ENCODE results near the gene KBTBD12. TPM values are rescaled to one million over a fixed set of nuclear protein-coding genes. Genes with fewer than 3 reads are reported as not detected.

The KBTBD12 gene
- total RNA-seq, 2 donors from 2014 or later: not detected

DNA sequence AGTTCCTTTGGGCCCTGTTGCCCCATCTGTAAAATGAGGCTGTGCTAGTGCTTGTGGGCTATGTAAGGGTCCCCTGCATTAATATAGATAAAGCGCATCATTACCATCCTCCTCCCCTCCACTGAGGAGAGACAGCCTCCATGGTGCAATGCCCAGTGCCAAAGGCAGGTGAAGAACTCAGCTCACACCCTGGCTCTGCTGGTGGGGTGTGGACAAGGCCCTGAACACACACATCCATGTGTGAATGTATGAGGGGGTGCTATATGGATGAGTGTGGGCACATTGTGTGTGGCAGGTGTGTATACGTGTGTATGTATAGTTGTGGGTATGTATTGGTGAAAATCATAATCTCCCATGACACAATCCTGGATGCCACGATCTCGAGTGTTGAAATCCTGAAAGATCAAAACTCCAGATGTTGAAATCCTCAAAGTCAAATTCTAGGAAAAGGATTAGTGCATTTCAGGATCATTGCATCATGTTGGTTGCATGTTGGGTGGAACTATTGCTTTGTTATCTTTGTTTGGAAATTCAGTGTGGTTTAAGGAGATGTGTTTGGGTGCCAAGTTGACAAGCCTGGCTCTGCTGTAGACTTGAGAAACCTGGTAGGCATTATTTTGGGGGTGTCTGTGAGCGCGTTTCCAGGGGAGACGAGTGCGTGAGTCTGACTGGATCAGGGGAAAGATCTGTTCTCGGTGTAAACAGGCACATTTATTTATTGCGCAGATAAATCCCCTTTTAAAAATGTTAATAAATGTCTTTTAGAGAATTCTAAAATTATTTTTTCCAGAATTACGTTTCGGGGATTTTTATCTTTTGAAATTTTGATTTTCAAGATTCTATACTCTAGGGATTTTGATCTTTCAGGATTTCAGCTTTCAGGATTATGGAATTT is 95.2 kb downstream of the KBTBD12 start:
- Mint-ChIP-seq H3K36me3 (no peaks in the 10 kb centered on the region), H3K27ac (no peak overlapping the region), H3K9me3 (no peaks in the 10 kb centered on the region)
- ATAC-seq (no peak), DNase-seq (ENCODE audit: low spot score in 2 of 2) (no peak)

DNA sequence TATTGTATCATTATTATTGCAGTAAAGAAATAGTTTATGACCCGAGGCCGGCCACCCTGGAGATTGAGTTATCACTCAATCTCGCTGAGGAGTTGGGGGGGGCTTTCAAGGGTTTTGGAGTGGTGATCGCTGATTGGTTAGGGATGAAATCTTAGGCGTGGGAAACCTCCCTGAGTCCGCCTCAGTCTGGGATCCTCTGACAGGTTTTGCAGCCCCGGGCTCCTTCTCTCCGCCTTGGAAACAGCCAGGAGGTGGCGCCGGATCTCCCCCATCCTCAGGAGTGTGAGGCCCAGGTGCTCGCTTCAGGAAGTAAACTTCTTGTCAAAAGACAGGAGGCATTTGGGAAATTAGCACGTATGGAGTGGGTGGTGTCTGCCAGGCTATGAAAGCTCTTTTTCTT is 96.1 kb downstream of the KBTBD12 start:
- no peak for DNase-seq (ENCODE audit: low spot score in 2 of 2)
- peak overlapping the region in 1 of 2 donors; percentile 11 for H3K27ac Mint-ChIP-seq
- H3K9me3 Mint-ChIP-seq: no peaks in the 10 kb centered on the region
- ATAC-seq: peak; percentile 34 to 47
- H3K36me3 Mint-ChIP-seq: no peaks in the 10 kb centered on the region

DNA sequence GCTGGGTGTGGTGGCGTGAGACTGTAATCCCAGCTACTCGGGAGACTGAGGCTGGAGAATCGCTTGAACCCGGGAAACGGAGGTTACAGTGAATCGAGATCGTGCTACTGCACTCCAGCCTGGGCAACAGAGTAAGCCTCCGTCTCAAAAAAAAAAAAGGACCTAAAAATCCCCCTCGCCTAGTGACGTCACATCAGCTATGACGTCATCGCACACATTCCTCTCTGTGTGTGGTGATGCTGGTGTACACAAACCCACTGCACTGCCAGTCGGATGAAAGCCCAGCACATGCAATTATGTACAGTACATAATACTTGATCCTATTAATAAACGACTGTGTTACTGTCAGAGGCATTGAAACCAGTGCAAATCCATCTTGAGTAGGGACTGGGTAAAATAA is 97.0 kb downstream of the KBTBD12 start:
- H3K9me3 Mint-ChIP-seq: no peaks in the 10 kb centered on the region
- no peaks in the 10 kb centered on the region for H3K36me3 Mint-ChIP-seq
- no peak overlapping the region for H3K27ac Mint-ChIP-seq
- ATAC-seq (no peak), DNase-seq (ENCODE audit: low spot score in 2 of 2) (no peak)

DNA sequence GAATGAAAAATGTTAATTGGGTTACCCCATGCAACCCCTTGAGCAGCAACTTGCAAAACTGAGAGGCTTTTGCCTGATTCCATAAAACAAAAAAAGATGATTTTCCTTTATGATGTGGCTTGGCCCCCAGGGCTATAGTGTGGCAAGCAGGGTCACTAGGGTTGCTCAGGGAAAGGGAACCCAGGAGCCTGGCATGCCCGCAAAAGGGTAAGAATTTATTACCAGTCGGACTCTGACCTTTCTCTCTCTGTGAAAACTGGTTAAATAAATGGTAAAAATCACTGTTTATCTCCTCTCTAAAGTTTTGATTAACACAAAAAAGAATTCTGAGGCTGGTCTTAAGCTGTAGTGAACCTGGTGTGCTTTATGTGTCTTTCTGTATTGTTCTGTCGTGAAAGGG is 99.5 kb downstream of the KBTBD12 start:
- Mint-ChIP-seq H3K9me3 (no peaks in the 10 kb centered on the region), H3K36me3 (no peaks in the 10 kb centered on the region), H3K27ac (no peak overlapping the region)
- DNase-seq (ENCODE audit: low spot score in 2 of 2) (no peak), ATAC-seq (no peak)

DNA sequence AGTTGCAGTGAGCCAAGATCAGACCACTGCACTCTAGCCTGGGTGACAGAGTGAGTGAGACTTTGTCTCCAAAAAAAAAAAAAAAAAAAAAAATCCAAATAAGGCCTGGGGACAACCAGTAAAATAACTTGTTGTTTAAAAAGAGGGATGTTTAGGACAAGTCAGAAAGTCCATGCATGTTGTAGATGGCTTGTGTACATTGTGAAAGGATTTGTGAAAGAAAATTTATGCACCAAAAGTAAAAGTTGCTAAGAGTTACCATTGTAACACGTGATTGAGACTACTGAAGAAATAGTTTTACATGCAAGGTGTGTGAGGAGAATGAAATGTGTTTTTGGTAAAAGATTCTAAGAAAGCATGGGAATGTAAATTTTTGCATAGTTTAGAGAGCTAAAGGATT is 101.5 kb downstream of the KBTBD12 start:
- DNase-seq (ENCODE audit: low spot score in 2 of 2) (no peak), ATAC-seq (no peak)
- Mint-ChIP-seq H3K9me3 (no peaks in the 10 kb centered on the region), H3K36me3 (no peaks in the 10 kb centered on the region), H3K27ac (no peak overlapping the region)

DNA sequence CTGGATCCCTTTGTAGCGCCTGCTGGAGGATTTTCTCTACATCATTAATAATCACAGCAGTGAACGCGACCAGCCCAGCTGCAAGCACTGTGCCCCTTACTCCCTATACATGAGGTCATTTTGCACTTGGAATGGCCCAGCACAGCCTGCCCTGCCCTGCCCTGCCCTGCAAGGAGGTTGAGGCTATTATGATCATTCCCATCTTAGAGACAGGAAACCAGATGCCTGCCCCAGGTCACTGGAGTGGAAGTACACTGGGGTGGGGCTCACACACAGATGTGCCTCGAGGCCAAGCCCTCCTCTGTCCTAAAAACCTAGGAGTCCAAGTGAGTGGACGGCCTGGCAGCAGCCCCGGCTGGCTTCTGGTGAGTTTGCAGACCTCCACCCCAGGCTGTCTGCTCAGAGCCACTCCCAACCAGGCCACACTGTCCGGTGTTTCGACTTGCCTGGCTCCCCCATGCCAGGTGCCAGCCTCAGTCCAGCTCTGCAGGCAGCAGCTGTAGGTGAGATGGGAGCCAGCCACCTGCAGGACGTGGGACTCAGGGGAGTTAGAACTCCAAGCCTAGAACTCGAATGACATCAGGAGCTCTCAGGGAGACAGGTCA is 106.8 kb downstream of the KBTBD12 start:
- DNase-seq (ENCODE audit: low spot score in 2 of 2) (no peak), ATAC-seq (no peak)
- no peak overlapping the region for H3K27ac Mint-ChIP-seq
- no peaks in the 10 kb centered on the region for H3K9me3 Mint-ChIP-seq
- no peaks in the 10 kb centered on the region for H3K36me3 Mint-ChIP-seq

DNA sequence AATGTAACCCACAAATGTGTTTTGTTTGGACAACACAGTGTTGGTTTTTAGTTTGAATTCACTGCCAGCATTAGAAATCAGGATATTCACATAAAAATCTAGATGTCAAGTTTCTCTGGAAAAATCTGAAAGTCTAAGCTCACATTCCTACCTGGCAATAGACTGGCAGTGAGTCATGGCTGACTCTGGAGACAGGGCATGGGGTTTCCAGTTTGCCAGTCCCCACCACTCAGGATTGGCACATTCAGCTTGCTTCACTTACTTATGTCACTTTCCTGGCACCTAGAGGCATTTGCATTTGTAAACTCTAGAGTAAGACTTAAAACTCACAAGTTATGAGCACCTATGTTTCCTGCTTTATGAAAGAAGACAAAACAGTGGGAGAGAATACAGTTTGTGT is 118.1 kb downstream of the KBTBD12 start:
- ATAC-seq (no peak), DNase-seq (ENCODE audit: low spot score in 2 of 2) (no peak)
- Mint-ChIP-seq H3K36me3 (no peaks in the 10 kb centered on the region), H3K27ac (no peak overlapping the region), H3K9me3 (no peaks in the 10 kb centered on the region)

DNA sequence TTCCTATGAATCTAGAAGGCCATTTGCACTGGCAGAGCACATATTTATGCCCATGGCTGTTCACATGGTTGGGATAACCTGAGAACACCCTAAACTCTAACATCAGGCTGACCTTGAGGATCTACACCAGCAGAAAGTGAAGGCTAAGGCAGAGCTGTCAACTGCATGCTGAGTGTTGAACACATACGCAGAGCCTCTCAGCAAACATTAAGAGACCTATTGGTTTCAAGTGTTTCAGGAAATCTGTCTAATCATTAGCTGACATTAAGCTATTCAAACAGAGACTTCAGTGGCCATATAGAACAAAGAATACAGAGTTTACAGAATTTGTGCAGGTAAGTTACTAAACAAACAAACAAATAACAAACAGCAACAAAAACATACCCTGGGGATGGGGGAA is 121.1 kb downstream of the KBTBD12 start:
- no peak for DNase-seq (ENCODE audit: low spot score in 2 of 2)
- no peaks in the 10 kb centered on the region for H3K9me3 Mint-ChIP-seq
- no peaks in the 10 kb centered on the region for H3K36me3 Mint-ChIP-seq
- H3K27ac Mint-ChIP-seq: no peak overlapping the region
- no peak for ATAC-seq

Other genes starting within 250 kb of the KBTBD12 start
- 10 to 100 TPM; 12.2 to 27.6 TPM for gene ABTB1, start 242.3 kb upstream of the KBTBD12 start, total RNA-seq
- under 1 TPM; 0.14 to 0.29 TPM for gene MGLL, start 92.7 kb upstream of the KBTBD12 start, total RNA-seq
- 100 to 1,000 TPM; 110 to 127 TPM for gene SEC61A1, start 137.2 kb downstream of the KBTBD12 start, total RNA-seq
- 10 to 100 TPM; 36.1 to 69.7 TPM for gene RUVBL1, start 208.6 kb downstream of the KBTBD12 start, total RNA-seq
- 10 to 100 TPM in 1 of 2 donors, 1 to 10 TPM in 1; 3.4 to 20.3 TPM for gene EEFSEC, start 238.2 kb downstream of the KBTBD12 start, total RNA-seq